SK-N-MC (cell line): ENCODE measurements around the gene PEX5.

Source experiments
- EZH2 ChIP-seq: fragments of 200-600 bp; sonication (generic); IDR thresholded peaks from one replicate; pipeline ENCODE4 v1.6.1; 2017; ENCODE audit warnings: antibody characterized with exemption
- FOXP2 ChIP-seq: optimal IDR thresholded peaks from 2 replicates; pipeline ENCODE3; 2011; ENCODE audit warnings: mild to moderate bottlenecking, moderate library complexity; ENCODE audit not compliant: insufficient read depth; ENCODE audit errors: extremely low read length, control extremely low read depth
- POLR2AphosphoS5 ChIP-seq: IDR thresholded peaks from 2 replicates; pipeline ENCODE4 v1.6.1; 2012; ENCODE audit warnings: mild to moderate bottlenecking, low read depth, low read length, borderline replicate concordance

DNA sequence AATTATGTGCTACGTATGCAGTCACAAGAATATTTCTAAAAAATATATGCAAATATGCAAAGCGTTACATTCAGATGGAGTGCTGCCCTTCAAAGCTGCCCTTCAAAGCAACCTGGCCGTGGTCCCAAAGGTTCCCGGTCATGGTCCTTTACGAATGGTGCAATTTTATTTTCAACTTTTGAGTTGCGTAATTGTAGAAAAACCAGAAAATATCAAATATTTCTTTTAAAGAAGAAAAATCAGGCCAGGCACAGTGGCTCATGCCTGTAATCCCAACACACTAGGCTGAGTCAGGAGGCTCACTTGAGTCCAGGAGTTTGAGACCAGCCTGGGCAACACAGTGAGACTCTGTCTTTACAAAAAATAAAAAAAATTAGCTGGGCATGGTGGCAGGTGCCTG is 38.0 kb upstream of the PEX5 start:
- no peak for TF ChIP-seq EZH2
- no peak for TF ChIP-seq POLR2AphosphoS5
- no peak for TF ChIP-seq FOXP2
